NCI-H146 (cell line): ENCODE results near the gene PGBD2.
A peak's percentile ranks its signal among the peaks of the same experiment; 100 is the strongest.
"Not testable (repeated sequence)": the region's sequence is repeated elsewhere in the genome, so short reads cannot be mapped to it uniquely, and the experiment has no call there.

ENCODE experiments used
- DNase-seq: peaks from one replicate; lab custom pipeline; 2025; lab: John Stamatoyannopoulos, UW

Gene PGBD2

GRCh38 chr1:248886237-248886895 lies 19.7 kb upstream of the PGBD2 start:
- no peak for DNase-seq

GRCh38 chr1:248889914-248890243 lies 16.2 kb upstream of the PGBD2 start:
- DNase-seq = not testable (repeated sequence)

DNA sequence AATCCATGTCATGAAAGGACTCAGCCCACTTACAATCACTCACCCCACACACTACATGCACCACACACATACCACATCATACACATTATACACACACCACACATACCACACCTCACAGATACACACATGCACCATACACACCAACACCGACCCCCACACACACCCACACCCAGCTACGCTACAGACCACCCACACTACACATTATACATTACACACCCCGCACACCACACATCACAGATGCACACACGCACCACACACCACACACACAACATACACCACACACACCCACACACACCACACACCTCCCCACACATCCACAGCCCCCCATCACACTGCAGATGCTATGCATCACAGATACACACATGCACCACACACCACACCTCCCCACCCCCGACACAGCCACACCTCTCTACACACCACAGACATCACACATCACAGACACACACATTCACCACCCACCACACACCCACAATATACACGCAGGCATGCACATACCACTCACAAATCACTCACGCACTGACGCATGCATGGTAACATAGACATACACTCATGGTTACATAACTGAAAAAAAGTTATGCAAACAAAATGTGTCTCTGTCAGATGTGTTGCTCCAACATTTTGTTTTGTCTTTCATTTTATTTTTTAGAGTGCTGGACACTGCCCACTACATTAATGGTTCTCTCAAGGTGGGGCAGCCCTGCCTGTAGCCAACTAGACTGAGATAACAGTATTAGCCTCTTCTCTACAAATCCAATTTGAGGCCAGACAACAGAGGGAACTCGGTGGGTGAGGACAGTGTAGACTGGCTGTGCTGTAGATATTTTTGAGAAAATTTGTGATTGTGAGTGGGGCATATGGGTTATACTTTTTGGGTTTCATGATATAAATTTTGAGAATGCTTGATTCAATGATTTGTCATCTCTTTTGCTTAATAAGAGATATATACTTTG lies 15.2 kb upstream of the PGBD2 start:
- DNase-seq = no peak

GRCh38 chr1:248891758-248892157 lies 14.3 kb upstream of the PGBD2 start:
- DNase-seq = no peak

- DNase-seq = no peak
Measured at GRCh38 chr1:248892590-248892989, 13.4 kb upstream of the PGBD2 start.

DNA sequence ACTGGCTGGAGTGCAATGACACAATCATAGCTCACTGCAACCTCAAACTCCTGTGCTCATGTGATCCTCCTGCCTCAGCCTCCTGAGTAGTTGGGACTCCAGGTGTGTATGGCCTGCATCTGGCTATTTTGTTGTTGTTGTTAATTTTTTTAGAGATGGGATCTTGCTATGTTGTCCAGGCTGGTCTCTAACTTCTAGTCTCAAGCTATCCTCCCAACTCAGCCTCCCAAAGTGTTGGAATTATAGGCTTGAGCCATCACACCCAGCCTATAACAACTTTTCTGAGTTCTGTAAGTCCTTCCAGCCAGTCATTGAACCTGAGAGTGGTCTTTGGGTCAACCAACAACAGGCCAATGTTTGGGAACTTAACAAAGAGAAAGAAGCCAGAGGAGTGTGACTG lies 11.2 kb upstream of the PGBD2 start:
- DNase-seq = no peak

- DNase-seq = no peak
Measured at GRCh38 chr1:248897412-248898337, 8.4 kb upstream of the PGBD2 start.

- DNase-seq = no peak
Measured at GRCh38 chr1:248900637-248901036, 5.4 kb upstream of the PGBD2 start.

DNA sequence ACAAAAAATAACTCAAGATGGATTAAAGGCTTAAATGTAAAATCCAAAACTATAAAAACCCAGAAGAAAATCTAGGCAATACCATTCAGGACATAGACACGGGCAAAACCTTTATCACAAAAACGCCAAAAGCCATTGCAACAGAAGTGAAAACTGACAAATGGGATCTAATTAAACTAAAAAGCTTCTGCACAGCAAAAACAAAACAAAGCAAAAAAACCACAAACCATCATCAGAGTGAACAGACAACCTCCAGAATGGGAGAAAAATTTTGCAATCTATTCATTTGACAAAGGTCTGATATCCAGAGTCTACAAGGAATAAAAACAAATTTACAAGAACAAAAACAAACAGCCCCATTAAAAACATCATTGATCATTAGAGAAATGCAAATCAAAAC lies 4.5 kb upstream of the PGBD2 start:
- no peak for DNase-seq

DNA sequence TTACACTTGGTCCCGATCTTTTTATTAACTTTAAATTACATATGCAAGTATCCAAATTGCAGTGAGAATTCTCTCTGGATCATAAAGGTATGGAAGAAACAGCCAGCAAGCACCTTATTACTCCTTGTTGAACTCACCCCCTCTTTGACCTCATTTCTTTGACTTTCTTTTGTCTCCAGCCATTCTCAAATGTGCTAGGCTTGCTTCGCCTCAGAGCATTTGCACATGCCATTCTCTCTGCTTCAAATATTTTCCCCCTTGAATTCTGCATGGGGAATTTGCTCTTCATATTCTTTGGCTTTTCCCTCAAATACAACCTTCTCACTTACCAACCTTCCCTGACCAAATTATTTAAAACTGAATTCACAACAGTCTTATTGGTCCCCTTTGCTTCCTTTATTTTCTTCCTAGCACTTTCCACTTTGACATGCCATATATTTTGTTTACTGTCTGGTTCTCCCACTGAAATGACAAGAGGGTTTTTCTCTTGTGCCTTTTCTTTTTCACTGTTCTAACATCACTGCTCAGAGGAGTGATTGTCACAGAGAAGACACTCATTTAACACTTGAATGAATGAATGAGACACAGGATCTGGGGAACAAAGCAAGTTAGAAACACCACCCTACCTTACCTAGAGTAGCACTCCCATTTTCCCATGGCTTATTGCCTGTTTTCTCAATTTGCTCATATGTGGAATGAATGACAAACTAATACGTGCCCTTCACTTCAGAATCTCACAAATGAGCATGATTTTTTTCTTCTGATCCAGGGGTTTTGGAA lies 1.4 kb upstream of the PGBD2 start:
- no peak for DNase-seq

DNA sequence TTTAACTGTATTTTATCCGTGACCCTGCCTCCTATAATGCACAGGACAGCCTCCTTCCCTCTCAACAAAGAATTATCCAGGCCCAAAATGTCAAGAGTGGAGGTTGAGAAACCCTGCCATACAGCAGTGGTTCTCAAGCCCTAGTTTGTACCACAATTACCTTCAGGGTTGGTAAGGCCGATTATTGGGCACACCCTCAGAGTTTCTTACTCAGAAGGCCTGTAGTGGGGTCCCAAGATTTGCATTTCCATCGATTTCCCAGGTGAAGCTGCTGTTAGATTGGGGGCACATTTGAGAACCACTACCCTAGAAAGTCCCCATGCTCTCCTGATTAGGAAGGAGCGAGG lies 400 bp upstream of the PGBD2 start:
- DNase-seq = no peak

- no peak for DNase-seq
Measured at GRCh38 chr1:248906753-248907661, 972 bp downstream of the PGBD2 start.

- DNase-seq = no peak
Measured at GRCh38 chr1:248910761-248911160, 4.7 kb downstream of the PGBD2 start.

- DNase-seq = no peak
Measured at GRCh38 chr1:248913933-248914332, 7.9 kb downstream of the PGBD2 start.

DNA sequence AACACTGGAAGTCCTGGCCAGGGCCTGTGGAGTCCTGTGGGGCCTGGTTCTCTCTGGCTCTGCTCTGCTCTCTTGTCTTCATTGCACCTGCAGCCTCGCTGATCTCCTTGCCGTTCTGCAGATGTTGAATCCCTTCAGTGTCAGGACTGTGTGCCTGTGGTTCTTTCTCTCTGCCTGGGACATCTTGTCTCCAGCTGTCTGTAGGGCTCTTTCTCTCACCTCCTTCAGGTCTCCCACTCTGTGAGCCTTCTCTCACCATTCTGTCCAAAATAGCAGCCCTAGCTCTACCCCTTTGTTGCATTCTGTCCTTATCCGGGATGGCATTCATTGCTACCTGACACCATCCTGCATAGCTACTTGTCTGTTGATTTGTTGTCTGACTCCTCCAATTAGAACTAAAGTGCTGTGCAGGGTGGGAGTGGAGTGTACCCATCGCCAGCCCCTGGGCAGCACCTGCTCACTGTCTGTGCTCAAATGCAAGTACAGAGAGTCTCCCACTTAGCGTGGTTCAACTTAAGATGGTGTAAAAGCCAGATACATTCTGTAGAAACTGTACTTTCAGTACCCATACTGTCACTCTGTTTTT lies 8.9 kb downstream of the PGBD2 start:
- no peak for DNase-seq

DNA sequence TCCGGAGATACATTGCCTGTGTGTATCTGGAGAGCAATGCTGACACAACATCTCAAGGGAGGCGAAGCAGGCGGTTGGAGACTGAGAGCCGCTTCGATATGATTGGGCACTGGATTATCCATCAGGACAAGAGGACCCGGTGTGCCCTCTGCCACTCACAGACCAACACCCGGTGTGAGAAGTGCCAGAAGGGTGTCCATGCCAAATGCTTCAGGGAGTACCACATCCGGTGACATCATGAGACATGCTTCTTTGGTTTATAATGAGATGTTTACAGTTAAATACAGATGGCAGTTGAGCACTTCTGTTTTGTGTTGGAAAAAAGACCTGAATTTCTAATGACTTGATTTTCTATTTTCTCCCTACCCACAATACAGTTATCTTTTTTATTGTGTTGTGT lies 12.1 kb downstream of the PGBD2 start:
- no peak for DNase-seq

DNA sequence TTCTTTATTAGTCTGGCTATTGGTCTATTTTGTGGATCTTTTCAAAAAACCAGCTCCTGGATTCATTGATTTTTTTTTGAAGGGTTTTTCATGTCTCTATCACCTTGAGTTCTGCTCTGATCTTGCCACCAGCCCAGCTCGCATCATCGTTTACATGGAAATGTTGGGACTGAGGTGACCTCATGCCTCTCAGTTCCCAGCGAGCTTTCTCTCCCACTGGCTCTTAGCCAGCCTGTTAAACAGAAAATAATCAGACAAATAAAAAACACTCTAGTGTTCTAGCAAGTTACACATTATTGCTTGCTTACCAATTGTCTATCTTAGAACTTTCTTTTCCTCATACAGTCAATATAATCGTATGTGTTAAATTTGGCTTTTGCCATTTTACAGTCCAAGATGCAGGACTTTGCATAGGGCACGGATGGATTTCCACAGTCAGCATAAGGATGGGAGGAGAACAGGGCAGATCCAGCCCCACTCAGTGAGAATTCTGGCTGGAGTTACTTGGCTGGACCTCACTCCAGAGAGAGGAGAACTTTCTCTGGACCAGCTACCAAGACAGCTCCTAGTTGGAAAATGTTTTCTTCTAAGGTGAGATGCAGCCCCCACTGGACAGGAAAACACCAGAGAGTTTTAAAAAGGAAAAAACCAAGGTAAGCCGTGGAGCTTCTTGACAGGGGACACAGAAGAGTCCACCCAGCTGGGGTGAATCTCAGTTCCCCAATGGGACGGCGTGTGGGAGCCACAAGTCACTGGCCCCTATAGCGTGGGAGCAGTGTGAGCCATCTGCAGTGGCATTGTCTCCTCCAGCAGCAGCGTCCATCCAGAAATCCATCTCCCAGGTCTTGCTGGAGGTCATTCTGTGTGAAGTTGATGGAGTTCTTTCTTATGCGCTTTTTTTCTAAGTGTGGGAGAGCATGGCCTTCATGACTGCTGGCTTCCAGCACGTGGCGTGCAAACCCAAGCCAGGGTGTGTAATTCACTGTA lies 17.6 kb downstream of the PGBD2 start:
- no peak for DNase-seq

- DNase-seq = peak; percentile 53
Measured at GRCh38 chr1:248924696-248925532, 18.9 kb downstream of the PGBD2 start.
